Measurements from ENCODE around the gene SAAL1.
A peak's percentile ranks its signal among the peaks of the same experiment; 100 is the strongest.

SAAL1 gene

GRCh38 chr11:18081551-18081950, 24.3 kb downstream of the SAAL1 start:
- no peak for DNase-seq

- no peak for DNase-seq
These were observed 25.4 kb downstream of the SAAL1 start for GRCh38 chr11:18080451-18080850.

- no peak for DNase-seq
These were observed 27.0 kb downstream of the SAAL1 start for GRCh38 chr11:18078909-18079308.

- no peak for DNase-seq
These were observed 30.4 kb downstream of the SAAL1 start for GRCh38 chr11:18075444-18075843.

- DNase-seq, result no peak
These were observed 34.7 kb downstream of the SAAL1 start for GRCh38 chr11:18071098-18071705.

GRCh38 chr11:18067372-18067771, 38.5 kb downstream of the SAAL1 start:
- no peak for DNase-seq

GRCh38 chr11:18066626-18067025, 39.3 kb downstream of the SAAL1 start:
- DNase-seq, result peak; percentile 8

- DNase-seq, result no peak
These were observed 40.3 kb downstream of the SAAL1 start for GRCh38 chr11:18065572-18065971.

- DNase-seq, result no peak
These were observed 41.3 kb downstream of the SAAL1 start for GRCh38 chr11:18064450-18065054.

- DNase-seq, result no peak
These were observed 41.9 kb downstream of the SAAL1 start for GRCh38 chr11:18063862-18064434.

- DNase-seq, result no peak
These were observed 42.8 kb downstream of the SAAL1 start for GRCh38 chr11:18063125-18063524.

- DNase-seq, result no peak
These were observed 44.5 kb downstream of the SAAL1 start for GRCh38 chr11:18061351-18061750.

- DNase-seq, result no peak
These were observed 49.2 kb downstream of the SAAL1 start for GRCh38 chr11:18056561-18057181.

- DNase-seq, result no peak
These were observed 51.3 kb downstream of the SAAL1 start for GRCh38 chr11:18054511-18055103.

- no peak for DNase-seq
These were observed 55.0 kb downstream of the SAAL1 start for GRCh38 chr11:18050848-18051247.

GRCh38 chr11:18046116-18046777, 59.6 kb downstream of the SAAL1 start, which contains the start of gene TPH1:
Gene TPH1, minus strand, starts transcription at chr11:18046269. Its CDS starts 5,507 bp downstream, at chr11:18040762.
- peak; percentile 19 for DNase-seq

- DNase-seq, result no peak
These were observed 69.4 kb downstream of the SAAL1 start for GRCh38 chr11:18036456-18036855.
